Choroid plexus epithelial cell (primary cell): ENCODE data around the gene CLIC2.
A peak's percentile ranks its signal among the peaks of the same experiment; 100 is the strongest.
"Not testable (repeated sequence)": the region's sequence is repeated elsewhere in the genome, so short reads cannot be mapped to it uniquely, and the experiment has no call there.

Source experiments
- DNase-seq: peaks from one replicate; pipeline ENCODE4 v3.0.0-alpha.2; 2010; ENCODE audit warnings: low read depth
- H3K4me3 ChIP-seq: 2 replicates; pipeline ENCODE4 v1.5.1; 2011; ENCODE audit warnings: low read depth, mild to moderate bottlenecking, control low read depth, low read length, moderate library complexity
- TF ChIP-seq, protein P1 (sequence below): conservative IDR thresholded peaks from 2 replicates; pipeline ENCODE4 v1.5.1; 2011; ENCODE audit warnings: low read depth, mild to moderate bottlenecking, control low read depth, inconsistent platforms, low read length, moderate library complexity

CLIC2 gene

DNA sequence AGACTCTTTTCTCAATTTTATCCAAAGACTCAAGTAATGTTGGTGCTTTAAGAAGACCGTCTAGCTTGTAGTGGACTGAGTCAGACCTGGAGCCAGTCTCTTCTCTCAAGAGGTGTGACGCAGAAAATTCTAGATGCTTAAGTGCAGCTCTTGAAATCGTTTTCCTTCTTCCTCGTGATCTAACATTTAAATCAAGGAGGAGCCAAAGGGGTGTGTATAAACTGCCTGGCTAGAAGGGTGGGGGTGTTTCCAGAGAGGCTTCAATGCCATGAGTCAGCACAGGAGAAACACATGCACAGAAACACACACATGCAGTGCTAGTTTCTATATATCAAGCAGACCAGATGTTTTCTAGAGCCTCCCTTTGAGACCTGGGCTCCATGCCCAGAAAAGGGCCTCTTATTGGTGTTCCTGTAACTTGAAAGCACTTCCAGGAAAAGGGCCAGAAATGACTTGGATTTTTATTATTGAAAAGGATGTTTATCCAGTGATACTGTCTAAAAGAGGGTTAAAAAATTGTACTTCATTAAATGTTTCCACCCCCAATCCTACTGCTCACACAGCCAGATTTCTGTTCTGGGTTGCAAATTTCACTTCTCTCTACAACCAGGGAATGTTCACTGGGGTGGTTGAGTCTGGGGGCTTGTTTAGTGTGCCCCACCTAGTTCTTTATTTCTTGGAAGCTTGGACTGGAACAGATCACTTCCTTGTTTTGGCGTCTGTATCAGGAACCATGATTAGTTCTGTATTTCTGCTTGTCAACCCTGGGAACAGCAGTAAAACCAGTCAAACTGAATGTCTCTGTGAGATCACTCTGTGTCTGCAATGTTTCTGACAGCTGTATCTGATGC lies at the start of gene CLIC2:
Gene CLIC2 (minus strand): TSS at position 129 of the 851 bp plus-strand sequence. CDS start 187 bp downstream, outside the sequence.
- peak; percentile 64 for DNase-seq
- H3K4me3 ChIP-seq, result no peak within 1 kb of the TSS
- TF ChIP-seq, protein P1, sequence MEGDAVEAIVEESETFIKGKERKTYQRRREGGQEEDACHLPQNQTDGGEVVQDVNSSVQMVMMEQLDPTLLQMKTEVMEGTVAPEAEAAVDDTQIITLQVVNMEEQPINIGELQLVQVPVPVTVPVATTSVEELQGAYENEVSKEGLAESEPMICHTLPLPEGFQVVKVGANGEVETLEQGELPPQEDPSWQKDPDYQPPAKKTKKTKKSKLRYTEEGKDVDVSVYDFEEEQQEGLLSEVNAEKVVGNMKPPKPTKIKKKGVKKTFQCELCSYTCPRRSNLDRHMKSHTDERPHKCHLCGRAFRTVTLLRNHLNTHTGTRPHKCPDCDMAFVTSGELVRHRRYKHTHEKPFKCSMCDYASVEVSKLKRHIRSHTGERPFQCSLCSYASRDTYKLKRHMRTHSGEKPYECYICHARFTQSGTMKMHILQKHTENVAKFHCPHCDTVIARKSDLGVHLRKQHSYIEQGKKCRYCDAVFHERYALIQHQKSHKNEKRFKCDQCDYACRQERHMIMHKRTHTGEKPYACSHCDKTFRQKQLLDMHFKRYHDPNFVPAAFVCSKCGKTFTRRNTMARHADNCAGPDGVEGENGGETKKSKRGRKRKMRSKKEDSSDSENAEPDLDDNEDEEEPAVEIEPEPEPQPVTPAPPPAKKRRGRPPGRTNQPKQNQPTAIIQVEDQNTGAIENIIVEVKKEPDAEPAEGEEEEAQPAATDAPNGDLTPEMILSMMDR, result no peak

DNA sequence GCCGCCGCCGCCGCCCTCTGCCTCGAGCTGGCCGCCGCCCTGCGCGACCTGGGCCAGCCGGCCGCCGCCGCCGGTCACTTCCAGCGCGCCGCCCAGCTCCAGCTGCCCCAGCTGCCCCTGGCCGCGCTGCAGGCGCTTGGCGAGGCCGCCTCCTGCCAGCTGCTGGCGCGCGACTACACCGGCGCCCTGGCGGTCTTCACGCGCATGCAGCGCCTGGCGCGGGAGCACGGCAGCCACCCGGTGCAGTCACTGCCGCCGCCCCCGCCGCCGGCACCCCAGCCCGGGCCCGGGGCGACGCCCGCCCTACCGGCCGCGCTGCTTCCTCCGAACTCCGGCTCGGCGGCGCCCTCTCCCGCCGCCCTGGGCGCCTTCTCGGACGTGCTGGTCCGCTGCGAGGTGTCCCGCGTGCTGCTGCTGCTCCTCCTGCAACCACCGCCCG lies 48.1 kb upstream of the CLIC2 start:
- H3K4me3 ChIP-seq, DNase-seq: not testable (repeated sequence)

DNA sequence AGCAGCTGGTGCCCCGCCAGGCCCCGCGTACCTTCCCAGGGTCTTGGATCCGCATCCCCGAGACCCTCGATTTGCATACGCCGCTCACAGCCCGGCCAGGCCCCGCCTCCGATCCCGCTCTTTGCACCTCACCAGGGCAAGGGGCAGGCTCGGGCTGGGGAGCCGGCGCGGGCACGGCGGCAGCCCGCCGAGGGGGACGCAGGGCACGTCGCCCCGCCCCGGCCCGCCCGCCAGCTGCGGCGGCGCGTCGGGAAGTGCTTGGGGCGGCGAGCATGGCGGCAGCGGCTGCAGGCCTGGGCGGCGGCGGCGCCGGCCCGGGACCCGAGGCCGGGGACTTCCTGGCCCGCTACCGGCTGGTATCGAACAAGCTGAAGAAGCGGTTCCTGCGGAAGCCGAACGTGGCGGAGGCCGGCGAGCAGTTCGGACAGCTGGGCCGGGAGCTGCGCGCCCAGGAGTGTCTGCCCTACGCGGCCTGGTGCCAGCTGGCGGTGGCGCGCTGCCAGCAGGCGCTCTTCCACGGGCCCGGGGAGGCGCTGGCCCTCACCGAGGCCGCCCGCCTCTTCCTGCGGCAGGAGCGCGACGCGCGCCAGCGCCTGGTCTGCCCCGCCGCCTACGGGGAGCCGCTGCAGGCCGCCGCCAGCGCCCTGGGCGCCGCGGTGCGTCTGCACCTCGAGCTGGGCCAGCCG lies 47.6 kb upstream of the CLIC2 start, which contains the start of gene F8A2:
Gene F8A2 (plus strand): TSS at position 253 of the 686 bp plus-strand sequence. CDS start 20 bp downstream, at position 273.
- not testable (repeated sequence) for H3K4me3 ChIP-seq, DNase-seq

DNA sequence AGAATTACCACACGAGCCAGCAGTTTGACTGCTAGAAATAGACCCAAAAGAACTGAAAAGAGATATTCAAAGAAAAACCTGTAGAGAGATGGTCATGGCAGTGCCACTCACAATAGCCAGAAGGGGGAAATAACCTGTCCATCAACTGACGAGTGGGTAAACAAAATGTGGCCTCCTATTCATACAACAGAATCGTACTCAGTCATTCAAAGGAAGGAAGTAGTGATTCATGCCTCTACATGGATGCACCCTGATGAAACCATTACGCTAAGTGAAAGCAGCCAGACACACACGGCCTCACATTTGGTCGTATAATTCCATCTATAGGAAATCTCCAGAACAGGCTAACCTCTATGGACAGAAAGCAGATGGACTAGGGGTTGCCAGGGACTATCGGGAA lies 45.4 kb upstream of the CLIC2 start:
- not testable (repeated sequence) for DNase-seq, H3K4me3 ChIP-seq

DNA sequence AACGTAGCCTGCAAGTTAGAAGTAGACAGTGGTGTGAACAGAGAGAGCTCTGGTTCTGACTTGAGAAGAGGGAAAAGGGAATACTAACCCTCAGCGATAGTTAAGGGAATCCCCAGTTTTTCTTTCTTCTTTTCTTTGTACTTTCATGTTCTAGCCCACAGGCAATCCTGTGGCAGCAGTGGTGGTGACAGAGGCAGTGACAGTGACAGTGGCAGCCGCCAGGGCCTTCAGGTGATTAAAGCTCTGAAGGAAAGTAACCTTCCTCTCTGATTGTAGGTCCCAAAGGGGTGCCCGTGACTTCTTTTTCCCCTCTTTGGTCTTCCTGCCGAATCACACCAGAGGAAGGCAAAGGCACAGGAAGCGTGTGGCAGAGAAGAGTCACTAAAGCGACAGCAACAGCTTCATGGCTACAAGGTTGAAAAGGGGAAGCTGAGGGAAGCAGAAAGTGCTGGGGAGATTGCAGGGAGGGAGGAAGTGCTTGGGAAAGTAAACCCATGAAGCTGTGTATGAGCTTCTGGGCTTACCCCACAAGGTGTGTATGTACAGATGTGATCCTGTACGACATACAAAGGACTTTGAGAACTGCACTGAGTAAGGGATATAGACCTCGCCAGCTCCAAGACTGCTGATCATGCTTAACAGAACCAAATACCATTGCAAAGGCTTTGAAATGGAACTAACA lies 39.5 kb upstream of the CLIC2 start:
- not testable (repeated sequence) for H3K4me3 ChIP-seq, DNase-seq

DNA sequence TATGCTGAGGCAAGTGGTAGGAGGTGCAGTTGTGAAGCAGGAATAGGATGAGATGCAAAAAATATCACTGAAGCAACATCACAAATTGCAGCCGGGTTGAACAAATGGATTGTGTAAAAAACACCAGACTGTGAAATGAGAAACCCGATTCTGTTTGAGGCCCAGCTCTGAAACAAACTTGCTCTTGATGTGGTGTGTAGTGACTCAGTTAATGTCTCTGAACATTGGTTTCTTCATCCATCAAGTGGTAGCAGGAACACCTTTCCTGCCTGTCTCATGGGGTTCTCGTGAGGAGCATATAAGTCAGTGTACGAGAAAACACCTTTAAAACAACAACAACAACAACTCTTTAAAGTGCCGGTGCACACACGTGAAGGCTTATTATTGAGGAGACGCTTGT lies 29.3 kb upstream of the CLIC2 start:
- not testable (repeated sequence) for DNase-seq, H3K4me3 ChIP-seq

DNA sequence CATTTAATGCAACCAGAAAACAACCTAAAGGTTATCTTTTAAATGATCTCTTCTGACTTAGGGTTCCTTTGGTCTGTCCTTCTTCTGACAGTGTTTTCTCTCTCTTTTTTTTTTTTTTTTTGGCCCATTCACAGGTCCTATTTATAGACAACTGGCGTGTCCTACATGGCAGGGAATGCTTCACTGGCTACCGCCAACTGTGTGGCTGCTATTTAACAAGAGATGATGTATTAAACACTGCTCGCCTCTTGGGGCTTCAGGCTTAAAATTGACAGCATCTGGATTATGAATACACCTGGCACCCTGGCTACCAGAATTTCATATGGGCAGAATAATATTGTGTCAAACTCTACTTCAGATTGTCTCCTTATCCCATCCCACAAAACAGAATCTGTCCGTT lies 15.0 kb upstream of the CLIC2 start:
- DNase-seq, result not testable (repeated sequence)

DNA sequence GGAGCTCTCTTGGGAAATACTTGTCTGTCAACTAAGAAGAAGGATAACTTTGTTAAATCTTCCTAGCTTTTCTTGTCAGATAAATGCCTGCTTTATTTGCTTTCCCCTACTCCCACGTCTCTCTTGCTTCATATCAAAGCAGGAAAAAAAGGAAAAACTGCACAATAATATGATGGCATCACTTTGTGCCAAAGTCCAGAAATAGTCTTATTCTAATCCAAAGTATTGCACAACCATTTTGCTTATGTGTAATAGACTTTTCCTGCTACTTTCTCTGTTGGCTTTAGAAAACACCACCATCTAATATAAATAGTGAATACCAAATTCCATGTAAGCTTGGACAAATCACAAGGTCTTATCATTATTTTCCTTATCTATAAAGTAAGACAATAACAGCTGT lies 11.3 kb upstream of the CLIC2 start:
- DNase-seq, result not testable (repeated sequence)

More for the DNA sequence above, 15.0 kb upstream of the CLIC2 start:
- not testable (repeated sequence) for H3K4me3 ChIP-seq

DNA sequence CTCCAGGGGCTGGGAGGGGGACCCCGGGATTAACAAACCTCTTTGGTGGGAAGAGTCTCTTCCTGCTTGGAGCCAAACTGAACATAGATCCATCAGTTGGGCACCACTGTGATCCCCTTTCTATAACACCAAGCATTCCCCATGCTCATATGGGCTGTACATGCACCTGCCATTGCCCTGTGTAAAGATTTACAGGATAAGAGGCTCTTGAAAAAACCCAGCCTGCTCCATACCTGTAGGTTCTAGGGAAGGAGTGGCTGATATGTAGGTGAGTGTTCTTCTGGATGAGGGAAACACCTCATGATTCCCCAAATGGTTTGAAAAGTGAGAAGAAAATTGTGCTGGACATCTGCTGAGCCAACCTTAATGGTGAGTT lies 911 bp upstream of the CLIC2 start:
- not testable (repeated sequence) for H3K4me3 ChIP-seq, DNase-seq

More for the DNA sequence above, 11.3 kb upstream of the CLIC2 start:
- not testable (repeated sequence) for H3K4me3 ChIP-seq

DNA sequence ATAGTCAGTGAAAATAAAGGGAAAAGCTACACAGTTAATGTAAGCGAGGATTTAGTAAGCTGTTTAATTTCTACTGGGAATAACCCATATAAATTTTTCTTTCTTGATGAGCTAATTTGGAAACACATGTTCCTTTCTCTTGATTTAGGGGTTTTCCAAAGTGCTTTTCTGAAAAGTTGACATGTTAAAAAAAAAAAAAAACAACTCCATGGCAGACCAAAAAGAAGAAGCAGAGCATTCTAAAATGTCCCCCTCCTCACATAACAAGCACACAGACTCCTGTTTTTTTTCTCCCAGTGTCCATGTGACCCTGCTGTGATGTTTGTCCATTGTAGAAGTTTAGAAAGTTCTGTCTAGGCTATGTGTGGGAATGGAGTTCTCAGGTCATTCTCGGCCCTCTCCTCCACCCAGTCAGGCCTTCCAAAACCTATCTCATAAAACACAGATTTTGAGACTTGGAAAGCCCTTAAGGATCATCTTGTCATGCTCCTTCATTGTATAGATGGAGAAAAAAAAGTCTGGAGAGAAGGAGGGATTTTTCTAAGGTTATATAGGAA lies 792 bp downstream of the CLIC2 start:
- no peak overlapping the region for H3K4me3 ChIP-seq
- DNase-seq, result no peak
- TF ChIP-seq, protein P1, result no peak

DNA sequence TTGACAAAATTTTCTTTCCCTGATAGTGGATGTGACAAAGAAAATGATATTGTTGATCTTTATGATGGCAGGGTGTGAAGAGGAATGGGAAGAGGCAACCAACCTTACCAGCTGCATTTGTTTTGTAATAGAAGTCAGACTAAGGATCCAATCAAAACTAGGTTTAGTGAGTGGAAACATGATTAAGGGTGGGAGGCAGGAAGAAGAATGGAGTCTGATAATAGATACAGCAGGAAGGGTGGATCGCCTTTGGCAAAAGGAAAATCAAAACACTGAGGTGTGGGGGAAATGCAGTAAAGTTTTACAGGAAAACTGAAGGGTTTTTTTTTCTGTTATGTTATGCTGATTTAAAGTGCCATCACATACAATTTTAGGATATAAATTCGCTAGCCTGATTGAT lies 3.4 kb downstream of the CLIC2 start:
- no peak for DNase-seq
- H3K4me3 ChIP-seq, result no peak overlapping the region
- TF ChIP-seq, protein P1, result no peak
